HEK293 (cell line): ENCODE results near the gene EEF2.

Experiments used
- CTCF ChIA-PET: fragments of 350-600 bp; formaldehyde crosslinking; extraction: SDS; loops from one replicate; lab custom pipeline; 2021; ENCODE audit warnings: antibody characterized with exemption; lab: Yijun Ruan, JAX
- POLR2A ChIA-PET: fragments of 300-600 bp; formaldehyde crosslinking; extraction: SDS; loops from one replicate; lab custom pipeline; 2020; ENCODE audit warnings: antibody characterized with exemption, inconsistent platforms; lab: Yijun Ruan, JAX
- H3K27ac ChIP-seq: fragments of 200-500 bp; sonication (Bioruptor generic); 2 replicates; pipeline ENCODE4 v1.5.1; 2014; ENCODE audit warnings: low read depth, low read length, control low read depth, inconsistent platforms; ENCODE audit errors: extremely low read depth
- H3K36me3 ChIP-seq, 2 experiments: fragments of 200-500 bp in 1 of 2; sonication (Bioruptor generic) in 1 of 2; 1 replicate in 1 of 2; 2 replicates in 1 of 2; pipeline ENCODE4 v1.5.1; 2014 to 2017; ENCODE audit warnings: inconsistent platforms in 2 of 2, low read length in 2 of 2; ENCODE audit not compliant: control insufficient read depth in 2 of 2, insufficient read depth in 1 of 2
- H3K4me1 ChIP-seq: fragments of 200-500 bp; sonication (Bioruptor generic); 2 replicates; pipeline ENCODE4 v1.5.1; 2014; ENCODE audit warnings: mild to moderate bottlenecking, low read length, inconsistent platforms; ENCODE audit not compliant: control insufficient read depth, insufficient read depth
- H3K4me3 ChIP-seq: 2 replicates; pipeline ENCODE4 v1.5.1; 2011; ENCODE audit warnings: low read depth, mild to moderate bottlenecking, control low read depth, low read length, moderate library complexity
- H3K9me3 ChIP-seq: fragments of 200-500 bp; sonication (Bioruptor generic); 2 replicates; pipeline ENCODE4 v1.5.1; 2014; ENCODE audit warnings: low read depth, low read length, inconsistent platforms; ENCODE audit not compliant: control insufficient read depth, insufficient read depth
- BCL11A ChIP-seq: fragments of 450-650 bp; formaldehyde crosslinking; IDR thresholded peaks from 2 replicates; pipeline ENCODE4 v1.5.1; 2016; ENCODE audit warnings: low read depth, missing biosample characterization, missing genetic modification characterization
- BCL11B ChIP-seq: fragments of 450-650 bp; formaldehyde crosslinking; IDR thresholded peaks from 2 replicates; pipeline ENCODE4 v1.5.1; 2016; ENCODE audit warnings: low read depth, missing biosample characterization, missing genetic modification characterization
- KLF1 ChIP-seq: fragments of 450-650 bp; formaldehyde crosslinking; IDR thresholded peaks from 2 replicates; pipeline ENCODE4 v1.5.1; 2016; ENCODE audit warnings: missing biosample characterization, missing genetic modification characterization
- KLF8 ChIP-seq: fragments of 450-650 bp; formaldehyde crosslinking; IDR thresholded peaks from 2 replicates; pipeline ENCODE4 v1.5.1; 2016; ENCODE audit warnings: missing biosample characterization, missing genetic modification characterization
- OVOL3 ChIP-seq: fragments of 450-650 bp; formaldehyde crosslinking; IDR thresholded peaks from 2 replicates; pipeline ENCODE4 v1.5.1; 2016; ENCODE audit warnings: missing biosample characterization, missing genetic modification characterization
- SP7 ChIP-seq: fragments of 450-650 bp; formaldehyde crosslinking; IDR thresholded peaks from 2 replicates; pipeline ENCODE4 v1.5.1; 2016; ENCODE audit warnings: missing biosample characterization, missing genetic modification characterization
- TRIM28 ChIP-seq: IDR thresholded peaks from 2 replicates; pipeline ENCODE4 v1.6.1; 2011; ENCODE audit warnings: low read length, control low read depth, borderline replicate concordance
- ZBTB8A ChIP-seq: fragments of 450-650 bp; formaldehyde crosslinking; IDR thresholded peaks from 2 replicates; pipeline ENCODE4 v1.5.1; 2016; ENCODE audit warnings: missing biosample characterization, missing genetic modification characterization
- ZFHX2 ChIP-seq: fragments of 450-650 bp; formaldehyde crosslinking; conservative IDR thresholded peaks from 2 replicates; pipeline ENCODE4 v1.5.1; 2016; ENCODE audit warnings: missing biosample characterization, missing genetic modification characterization
- ZFP37 ChIP-seq: fragments of 450-650 bp; formaldehyde crosslinking; IDR thresholded peaks from 2 replicates; pipeline ENCODE4 v1.5.1; 2016; ENCODE audit warnings: missing biosample characterization, missing genetic modification characterization
- ZNF175 ChIP-seq: fragments of 450-650 bp; formaldehyde crosslinking; IDR thresholded peaks from 2 replicates; pipeline ENCODE4 v1.5.1; 2016; ENCODE audit warnings: missing biosample characterization, missing genetic modification characterization
- ZNF37A ChIP-seq: fragments of 450-650 bp; IDR thresholded peaks from 2 replicates; pipeline ENCODE4 v1.5.1; 2018; ENCODE audit warnings: missing biosample characterization, missing genetic modification characterization
- ZNF521 ChIP-seq: fragments of 450-650 bp; formaldehyde crosslinking; IDR thresholded peaks from 2 replicates; pipeline ENCODE4 v1.5.1; 2017; ENCODE audit warnings: missing biosample characterization, mild to moderate bottlenecking, missing genetic modification characterization
- ZNF600 ChIP-seq: fragments of 450-650 bp; formaldehyde crosslinking; IDR thresholded peaks from 2 replicates; pipeline ENCODE4 v1.5.1; 2016; ENCODE audit warnings: missing biosample characterization, missing genetic modification characterization
- ZNF658 ChIP-seq: fragments of 450-650 bp; formaldehyde crosslinking; IDR thresholded peaks from 2 replicates; pipeline ENCODE4; 2016; ENCODE audit warnings: missing biosample characterization, missing genetic modification characterization
- ZNF677 ChIP-seq: fragments of 450-650 bp; IDR thresholded peaks from 2 replicates; pipeline ENCODE4 v1.5.0; 2018; ENCODE audit warnings: missing biosample characterization, mild to moderate bottlenecking, missing genetic modification characterization, moderate library complexity
- ZNF843 ChIP-seq: fragments of 450-650 bp; formaldehyde crosslinking; IDR thresholded peaks from 2 replicates; pipeline ENCODE4 v1.5.1; 2016; ENCODE audit warnings: missing biosample characterization, missing genetic modification characterization
- ZSCAN16 ChIP-seq: fragments of 450-650 bp; formaldehyde crosslinking; IDR thresholded peaks from 2 replicates; pipeline ENCODE4 v1.5.1; 2016; ENCODE audit warnings: missing biosample characterization, missing genetic modification characterization
- TF ChIP-seq, protein P1 (sequence below): fragments of 450-650 bp; formaldehyde crosslinking; IDR thresholded peaks from 2 replicates; pipeline ENCODE4 v1.5.1; 2017; ENCODE audit warnings: missing biosample characterization, missing genetic modification characterization
- TF ChIP-seq, protein P2 (sequence below): fragments of 450-650 bp; formaldehyde crosslinking; IDR thresholded peaks from 2 replicates; pipeline ENCODE4 v1.5.1; 2016; ENCODE audit warnings: missing biosample characterization, missing genetic modification characterization
- TF ChIP-seq, protein P3 (sequence below): fragments of 450-650 bp; formaldehyde crosslinking; IDR thresholded peaks from 2 replicates; pipeline ENCODE4 v1.5.1; 2016; ENCODE audit warnings: missing biosample characterization, missing genetic modification characterization
- TF ChIP-seq, protein P4 (sequence below): fragments of 450-650 bp; formaldehyde crosslinking; IDR thresholded peaks from 2 replicates; pipeline ENCODE4 v1.5.1; 2016; ENCODE audit warnings: missing biosample characterization, missing genetic modification characterization
- TF ChIP-seq, protein P5 (sequence below): fragments of 450-650 bp; formaldehyde crosslinking; IDR thresholded peaks from 2 replicates; pipeline ENCODE4 v1.5.1; 2016; ENCODE audit warnings: missing biosample characterization, missing genetic modification characterization

EEF2 gene

DNA sequence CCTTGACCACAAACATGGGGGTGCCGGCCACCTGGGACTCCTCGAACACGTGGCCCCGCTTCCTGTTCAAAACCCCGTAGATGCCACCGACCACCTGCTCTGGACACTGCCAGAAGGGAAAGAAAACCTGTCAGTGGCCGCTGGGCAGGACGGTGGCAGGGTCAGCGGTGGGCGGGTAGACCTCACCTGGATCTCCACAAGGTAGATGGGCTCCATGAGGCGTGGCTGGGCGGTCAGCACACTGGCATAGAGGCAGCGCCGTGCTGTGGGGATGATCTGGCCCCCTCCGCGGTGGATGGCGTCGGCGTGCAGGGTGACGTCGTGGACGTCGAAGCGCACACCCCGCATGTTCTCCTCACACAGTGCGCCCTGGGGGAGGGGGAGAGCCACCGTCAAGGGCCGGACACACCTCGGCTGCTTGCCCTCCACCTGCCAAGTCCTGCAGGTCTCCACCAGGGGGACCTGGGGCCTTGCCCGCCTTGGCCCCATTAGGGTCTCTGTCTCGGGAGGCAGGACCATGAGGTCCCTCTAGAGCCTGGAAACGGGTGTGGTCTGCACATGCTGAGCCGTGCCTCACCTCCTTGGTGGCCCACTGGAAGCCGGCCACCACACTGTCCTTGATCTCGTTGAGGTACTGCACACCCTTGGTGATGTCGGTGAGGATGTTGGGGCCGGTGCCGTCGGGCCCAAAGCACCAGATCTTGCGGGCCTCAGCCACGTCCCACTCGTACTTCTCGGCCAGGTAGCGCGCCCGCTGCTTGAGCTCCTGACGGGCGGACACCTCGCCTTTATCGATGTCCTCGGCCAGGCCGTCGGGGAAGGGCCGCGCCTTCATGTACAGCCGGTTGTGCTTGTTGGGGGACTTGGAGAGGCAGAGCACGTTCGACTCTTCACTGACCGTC, 7.8 kb downstream of the EEF2 start:
- H3K36me3 ChIP-seq, result peaks cover 31 to 74% of the 10 kb centered on the region in 2 experiments
- H3K4me1 ChIP-seq, result no peaks in the 10 kb centered on the region
- TF ChIP-seq ZNF658 (tag by site-specific recombination), result no peak
- peak; percentile 5; the same call in 1 of the 2 replicates for TF ChIP-seq BCL11A (tag by site-specific recombination)
- TF ChIP-seq, protein P1, sequence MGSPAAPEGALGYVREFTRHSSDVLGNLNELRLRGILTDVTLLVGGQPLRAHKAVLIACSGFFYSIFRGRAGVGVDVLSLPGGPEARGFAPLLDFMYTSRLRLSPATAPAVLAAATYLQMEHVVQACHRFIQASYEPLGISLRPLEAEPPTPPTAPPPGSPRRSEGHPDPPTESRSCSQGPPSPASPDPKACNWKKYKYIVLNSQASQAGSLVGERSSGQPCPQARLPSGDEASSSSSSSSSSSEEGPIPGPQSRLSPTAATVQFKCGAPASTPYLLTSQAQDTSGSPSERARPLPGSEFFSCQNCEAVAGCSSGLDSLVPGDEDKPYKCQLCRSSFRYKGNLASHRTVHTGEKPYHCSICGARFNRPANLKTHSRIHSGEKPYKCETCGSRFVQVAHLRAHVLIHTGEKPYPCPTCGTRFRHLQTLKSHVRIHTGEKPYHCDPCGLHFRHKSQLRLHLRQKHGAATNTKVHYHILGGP (tag by site-specific recombination), result no peak
- TF ChIP-seq SP7 (tag by site-specific recombination), result 0 out of 2 replicates have a peak, but pooled peaks have one; percentile 15
- TF ChIP-seq BCL11B (tag by site-specific recombination), result peak; percentile 8; the same call in 1 of the 2 replicates
- no peak for TF ChIP-seq OVOL3 (tag by site-specific recombination)
- TF ChIP-seq ZBTB8A, result peak; percentile 42; the same call in 1 of the 2 replicates
- peak; percentile 66; the same call in 1 of the 2 replicates for TF ChIP-seq KLF8
- TF ChIP-seq, protein P2, sequence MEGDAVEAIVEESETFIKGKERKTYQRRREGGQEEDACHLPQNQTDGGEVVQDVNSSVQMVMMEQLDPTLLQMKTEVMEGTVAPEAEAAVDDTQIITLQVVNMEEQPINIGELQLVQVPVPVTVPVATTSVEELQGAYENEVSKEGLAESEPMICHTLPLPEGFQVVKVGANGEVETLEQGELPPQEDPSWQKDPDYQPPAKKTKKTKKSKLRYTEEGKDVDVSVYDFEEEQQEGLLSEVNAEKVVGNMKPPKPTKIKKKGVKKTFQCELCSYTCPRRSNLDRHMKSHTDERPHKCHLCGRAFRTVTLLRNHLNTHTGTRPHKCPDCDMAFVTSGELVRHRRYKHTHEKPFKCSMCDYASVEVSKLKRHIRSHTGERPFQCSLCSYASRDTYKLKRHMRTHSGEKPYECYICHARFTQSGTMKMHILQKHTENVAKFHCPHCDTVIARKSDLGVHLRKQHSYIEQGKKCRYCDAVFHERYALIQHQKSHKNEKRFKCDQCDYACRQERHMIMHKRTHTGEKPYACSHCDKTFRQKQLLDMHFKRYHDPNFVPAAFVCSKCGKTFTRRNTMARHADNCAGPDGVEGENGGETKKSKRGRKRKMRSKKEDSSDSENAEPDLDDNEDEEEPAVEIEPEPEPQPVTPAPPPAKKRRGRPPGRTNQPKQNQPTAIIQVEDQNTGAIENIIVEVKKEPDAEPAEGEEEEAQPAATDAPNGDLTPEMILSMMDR (tag by site-specific recombination), result peak; percentile 51; the same call in 1 of the 2 replicates
- TF ChIP-seq, protein P3, sequence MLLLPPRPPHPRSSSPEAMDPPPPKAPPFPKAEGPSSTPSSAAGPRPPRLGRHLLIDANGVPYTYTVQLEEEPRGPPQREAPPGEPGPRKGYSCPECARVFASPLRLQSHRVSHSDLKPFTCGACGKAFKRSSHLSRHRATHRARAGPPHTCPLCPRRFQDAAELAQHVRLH, result no peak
- 0 out of 2 replicates have a peak, but pooled peaks have one; percentile 12 for TF ChIP-seq KLF1
- no peak for TF ChIP-seq ZFHX2 (tag by site-specific recombination)
- TF ChIP-seq ZNF677, result no peak
- TF ChIP-seq, protein P4, sequence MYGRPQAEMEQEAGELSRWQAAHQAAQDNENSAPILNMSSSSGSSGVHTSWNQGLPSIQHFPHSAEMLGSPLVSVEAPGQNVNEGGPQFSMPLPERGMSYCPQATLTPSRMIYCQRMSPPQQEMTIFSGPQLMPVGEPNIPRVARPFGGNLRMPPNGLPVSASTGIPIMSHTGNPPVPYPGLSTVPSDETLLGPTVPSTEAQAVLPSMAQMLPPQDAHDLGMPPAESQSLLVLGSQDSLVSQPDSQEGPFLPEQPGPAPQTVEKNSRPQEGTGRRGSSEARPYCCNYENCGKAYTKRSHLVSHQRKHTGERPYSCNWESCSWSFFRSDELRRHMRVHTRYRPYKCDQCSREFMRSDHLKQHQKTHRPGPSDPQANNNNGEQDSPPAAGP, result peak; percentile 6; the same call in 1 of the 2 replicates
- H3K27ac ChIP-seq, result peak overlapping the region; percentile 52; the same call in 1 of the 2 replicates
- no peak overlapping the region for H3K4me3 ChIP-seq
- ChIA-PET CTCF (interaction anchor here (0.5 kb wide), 1 partner anchor 32 kb away, joined by 3 read pairs; no protein-coding TSS in a partner anchor), POLR2A (interaction anchor here (1.0 to 2.8 kb wide), 3 partner anchors 8 to 215 kb away, joined by 3 to 24 read pairs (median 4); partner anchors contain the start of genes EEF2 and MRPL54)
- H3K9me3 ChIP-seq, result no peaks in the 10 kb centered on the region

DNA sequence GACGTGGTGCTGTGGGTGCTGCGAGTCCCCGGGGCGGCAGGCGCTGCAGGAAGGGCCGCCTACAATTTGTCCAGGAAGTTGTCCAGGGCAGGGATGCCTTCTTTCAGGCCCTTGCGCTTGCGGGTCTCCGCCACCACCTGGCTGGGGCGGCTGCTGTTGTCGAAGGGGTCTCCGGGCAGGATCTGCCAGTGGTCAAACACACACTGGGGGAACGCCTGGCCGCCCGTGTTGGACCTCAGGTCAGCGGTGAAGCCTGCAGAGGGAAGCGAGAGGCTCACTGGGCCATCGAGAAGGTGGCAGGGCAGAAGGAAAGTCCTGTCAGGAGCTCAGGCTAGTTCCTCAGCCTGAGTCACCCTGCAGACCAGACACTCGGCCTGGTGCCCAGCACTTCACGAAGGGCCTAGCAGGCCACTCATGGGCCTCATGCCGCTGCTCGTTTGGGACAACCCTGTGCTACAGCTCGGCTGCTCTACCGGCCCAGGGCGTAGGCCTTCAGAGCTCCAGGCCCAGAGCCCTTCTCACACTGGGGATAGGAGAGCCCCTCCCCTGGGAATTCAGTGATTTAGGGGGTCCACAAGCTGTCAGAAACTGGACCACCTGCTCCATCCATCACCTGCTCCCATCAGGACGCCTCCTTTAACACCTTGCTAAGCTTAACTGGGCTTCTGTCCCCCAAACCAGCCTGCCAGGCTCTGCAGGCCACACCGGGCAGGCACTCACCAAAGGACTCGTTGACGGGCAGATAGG, 8.6 kb downstream of the EEF2 start:
- POLR2A ChIA-PET, result interaction anchor here (1.0 to 2.8 kb wide), 3 partner anchors 9 to 214 kb away, joined by 3 to 24 read pairs (median 4); partner anchors contain the start of genes EEF2 and MRPL54
- no peak overlapping the region for H3K27ac ChIP-seq
- peaks cover 25 to 65% of the 10 kb centered on the region in 2 experiments for H3K36me3 ChIP-seq
- CTCF ChIA-PET, result no interaction called here
- no peak overlapping the region for H3K4me3 ChIP-seq
- no peaks in the 10 kb centered on the region for H3K4me1 ChIP-seq
- H3K9me3 ChIP-seq, result no peaks in the 10 kb centered on the region
- TF ChIP-seq TRIM28, result no peak
- TF ChIP-seq, protein P4, result peak; percentile 12; the same call in 1 of the 2 replicates
- peak; percentile 91 for TF ChIP-seq ZNF600 (tag by site-specific recombination)
- no peak for TF ChIP-seq ZSCAN16
- TF ChIP-seq, protein P5, sequence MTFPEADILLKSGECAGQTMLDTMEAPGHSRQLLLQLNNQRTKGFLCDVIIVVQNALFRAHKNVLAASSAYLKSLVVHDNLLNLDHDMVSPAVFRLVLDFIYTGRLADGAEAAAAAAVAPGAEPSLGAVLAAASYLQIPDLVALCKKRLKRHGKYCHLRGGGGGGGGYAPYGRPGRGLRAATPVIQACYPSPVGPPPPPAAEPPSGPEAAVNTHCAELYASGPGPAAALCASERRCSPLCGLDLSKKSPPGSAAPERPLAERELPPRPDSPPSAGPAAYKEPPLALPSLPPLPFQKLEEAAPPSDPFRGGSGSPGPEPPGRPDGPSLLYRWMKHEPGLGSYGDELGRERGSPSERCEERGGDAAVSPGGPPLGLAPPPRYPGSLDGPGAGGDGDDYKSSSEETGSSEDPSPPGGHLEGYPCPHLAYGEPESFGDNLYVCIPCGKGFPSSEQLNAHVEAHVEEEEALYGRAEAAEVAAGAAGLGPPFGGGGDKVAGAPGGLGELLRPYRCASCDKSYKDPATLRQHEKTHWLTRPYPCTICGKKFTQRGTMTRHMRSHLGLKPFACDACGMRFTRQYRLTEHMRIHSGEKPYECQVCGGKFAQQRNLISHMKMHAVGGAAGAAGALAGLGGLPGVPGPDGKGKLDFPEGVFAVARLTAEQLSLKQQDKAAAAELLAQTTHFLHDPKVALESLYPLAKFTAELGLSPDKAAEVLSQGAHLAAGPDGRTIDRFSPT (tag by site-specific recombination), result peak; percentile 45; the same call in 1 of the 2 replicates
- TF ChIP-seq ZNF521 (tag by site-specific recombination), result no peak
- no peak for TF ChIP-seq ZNF843 (tag by site-specific recombination)
- no peak for TF ChIP-seq ZNF175 (tag by site-specific recombination)
- no peak for TF ChIP-seq ZFP37 (tag by site-specific recombination)
- TF ChIP-seq ZNF37A, result no peak
